ENCODE results near the gene GTF2A1.

The GTF2A1 gene

DNA sequence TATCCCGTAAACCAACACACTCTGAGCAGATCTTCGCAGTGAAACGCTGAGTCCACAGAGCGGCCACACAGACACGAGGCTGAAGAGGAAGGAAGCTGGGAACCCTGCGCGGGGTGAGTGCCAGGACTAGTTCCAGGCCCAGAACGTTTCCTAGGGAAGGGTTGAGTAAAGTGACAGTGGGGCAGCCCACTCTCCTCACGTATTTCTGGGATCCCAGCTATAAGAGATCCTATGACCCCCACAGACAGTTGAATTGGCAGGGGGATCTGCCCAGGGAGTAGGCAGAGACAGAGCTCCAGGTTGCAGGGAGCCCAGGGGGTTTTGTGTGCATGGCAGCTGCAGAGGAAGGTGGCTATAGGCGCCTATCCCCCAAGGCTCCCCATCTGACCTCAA, 51.1 kb downstream of the GTF2A1 start:
- Histone ChIP-seq H3K9ac (ENCODE audit: low read length in 5 of 5) (peak overlapping the region; percentile 43 to 89 (median 84)), H3K27me3 (ENCODE audit: control insufficient read depth in 5 of 5, insufficient read depth in 4 of 5, low read length in 5 of 5) (no peaks in the 10 kb centered on the region), H3K36me3 (ENCODE audit: control insufficient read depth in 5 of 5, insufficient read depth in 5 of 5, low read length in 5 of 5) (no peaks in the 10 kb centered on the region), H3K9me3 (ENCODE audit: control insufficient read depth in 5 of 5, low read length in 5 of 5) (no peaks in the 10 kb centered on the region), H3K27ac (ENCODE audit: low read depth, low read length) (peak overlapping the region; percentile 89), H3K4me1 (ENCODE audit: control insufficient read depth in 5 of 5, insufficient read depth in 5 of 5, low read length in 5 of 5) (peaks cover 0 to 17% (median 14%) of the 10 kb centered on the region in 5 donors), H3K4me3 (ENCODE audit: low read depth in 1 of 5, low read length in 5 of 5) (peak overlapping the region; percentile 83 to 94 (median 86))

GRCh38 chr14:81169267-81169666, 51.5 kb downstream of the GTF2A1 start:
- Histone ChIP-seq H3K9me3 (ENCODE audit: control insufficient read depth in 5 of 5, low read length in 5 of 5) (no peaks in the 10 kb centered on the region), H3K27ac (ENCODE audit: low read depth, low read length) (no peak overlapping the region), H3K4me1 (ENCODE audit: control insufficient read depth in 5 of 5, insufficient read depth in 5 of 5, low read length in 5 of 5) (peaks cover 0 to 17% (median 14%) of the 10 kb centered on the region in 5 donors), H3K27me3 (ENCODE audit: control insufficient read depth in 5 of 5, insufficient read depth in 4 of 5, low read length in 5 of 5) (no peaks in the 10 kb centered on the region), H3K4me3 (ENCODE audit: low read depth in 1 of 5, low read length in 5 of 5) (peak overlapping the region; percentile 83 to 94 (median 86)), H3K9ac (ENCODE audit: low read length in 5 of 5) (peak overlapping the region in 4 of 5 donors; percentile 75 to 89 (median 86)), H3K36me3 (ENCODE audit: control insufficient read depth in 5 of 5, insufficient read depth in 5 of 5, low read length in 5 of 5) (no peaks in the 10 kb centered on the region)

DNA sequence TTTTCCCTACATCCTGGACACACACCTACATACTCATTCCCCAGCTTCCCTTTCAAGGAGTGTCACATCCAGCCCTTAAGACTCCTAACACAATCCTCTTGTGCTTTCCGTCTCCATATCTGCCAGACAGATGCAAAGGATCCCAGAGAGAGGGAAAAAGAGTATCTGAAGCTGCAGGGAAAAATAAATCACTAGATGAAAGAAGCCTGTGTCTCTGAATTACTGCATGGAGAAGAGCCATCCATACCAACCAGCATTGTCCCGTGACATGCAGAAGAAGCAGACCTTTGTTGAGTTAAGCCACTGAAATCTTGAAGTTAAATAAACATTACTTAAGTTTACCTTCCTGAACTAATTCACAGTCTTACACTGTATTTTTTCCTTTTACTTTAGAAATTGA, 54.6 kb downstream of the GTF2A1 start:
- no peaks in the 10 kb centered on the region for H3K9me3 ChIP-seq (ENCODE audit: control insufficient read depth in 5 of 5, low read length in 5 of 5)
- no peak overlapping the region for H3K9ac ChIP-seq (ENCODE audit: low read length in 5 of 5)
- H3K36me3 ChIP-seq (ENCODE audit: control insufficient read depth in 5 of 5, insufficient read depth in 5 of 5, low read length in 5 of 5), result no peaks in the 10 kb centered on the region
- no peak overlapping the region for H3K4me3 ChIP-seq (ENCODE audit: low read depth in 1 of 5, low read length in 5 of 5)
- no peak overlapping the region for H3K27ac ChIP-seq (ENCODE audit: low read depth, low read length)
- peaks cover 0 to 17% (median 14%) of the 10 kb centered on the region in 5 donors for H3K4me1 ChIP-seq (ENCODE audit: control insufficient read depth in 5 of 5, insufficient read depth in 5 of 5, low read length in 5 of 5)
- H3K27me3 ChIP-seq (ENCODE audit: control insufficient read depth in 5 of 5, insufficient read depth in 4 of 5, low read length in 5 of 5), result no peaks in the 10 kb centered on the region

DNA sequence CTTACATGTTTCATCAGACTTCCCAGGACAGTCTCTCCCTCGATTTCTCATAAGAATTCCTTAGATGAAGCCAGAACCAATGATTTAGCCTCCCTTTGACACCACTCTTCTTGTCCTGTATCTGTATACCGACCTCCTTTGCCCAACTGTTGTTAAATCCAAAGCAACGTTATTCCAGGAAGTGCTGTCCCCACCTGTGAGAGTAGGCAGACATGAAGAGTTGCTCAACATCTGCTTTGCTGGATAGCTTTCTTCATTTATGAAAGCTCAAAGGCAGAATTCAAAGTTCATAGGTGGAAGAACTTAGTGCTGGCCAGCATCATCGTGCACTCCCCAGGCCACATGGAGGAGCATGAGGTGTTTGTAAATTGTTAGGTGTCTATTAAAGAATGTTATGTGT, 55.6 kb downstream of the GTF2A1 start:
- Histone ChIP-seq H3K4me1 (ENCODE audit: control insufficient read depth in 5 of 5, insufficient read depth in 5 of 5, low read length in 5 of 5) (peaks cover 0 to 13% (median 11%) of the 10 kb centered on the region in 5 donors), H3K9ac (ENCODE audit: low read length in 5 of 5) (no peak overlapping the region), H3K4me3 (ENCODE audit: low read depth in 1 of 5, low read length in 5 of 5) (no peak overlapping the region), H3K9me3 (ENCODE audit: control insufficient read depth in 5 of 5, low read length in 5 of 5) (no peaks in the 10 kb centered on the region), H3K27ac (ENCODE audit: low read depth, low read length) (no peak overlapping the region), H3K36me3 (ENCODE audit: control insufficient read depth in 5 of 5, insufficient read depth in 5 of 5, low read length in 5 of 5) (no peaks in the 10 kb centered on the region), H3K27me3 (ENCODE audit: control insufficient read depth in 5 of 5, insufficient read depth in 4 of 5, low read length in 5 of 5) (no peaks in the 10 kb centered on the region)

GRCh38 chr14:81164167-81164774, 56.5 kb downstream of the GTF2A1 start:
- no peak overlapping the region for H3K4me3 ChIP-seq (ENCODE audit: low read depth in 1 of 5, low read length in 5 of 5)
- no peak overlapping the region for H3K27ac ChIP-seq (ENCODE audit: low read depth, low read length)
- no peak overlapping the region for H3K9ac ChIP-seq (ENCODE audit: low read length in 5 of 5)
- peaks cover 0 to 4% (median 2%) of the 10 kb centered on the region in 5 donors for H3K4me1 ChIP-seq (ENCODE audit: control insufficient read depth in 5 of 5, insufficient read depth in 5 of 5, low read length in 5 of 5)
- H3K9me3 ChIP-seq (ENCODE audit: control insufficient read depth in 5 of 5, low read length in 5 of 5), result no peaks in the 10 kb centered on the region
- no peaks in the 10 kb centered on the region for H3K27me3 ChIP-seq (ENCODE audit: control insufficient read depth in 5 of 5, insufficient read depth in 4 of 5, low read length in 5 of 5)
- no peaks in the 10 kb centered on the region for H3K36me3 ChIP-seq (ENCODE audit: control insufficient read depth in 5 of 5, insufficient read depth in 5 of 5, low read length in 5 of 5)

DNA sequence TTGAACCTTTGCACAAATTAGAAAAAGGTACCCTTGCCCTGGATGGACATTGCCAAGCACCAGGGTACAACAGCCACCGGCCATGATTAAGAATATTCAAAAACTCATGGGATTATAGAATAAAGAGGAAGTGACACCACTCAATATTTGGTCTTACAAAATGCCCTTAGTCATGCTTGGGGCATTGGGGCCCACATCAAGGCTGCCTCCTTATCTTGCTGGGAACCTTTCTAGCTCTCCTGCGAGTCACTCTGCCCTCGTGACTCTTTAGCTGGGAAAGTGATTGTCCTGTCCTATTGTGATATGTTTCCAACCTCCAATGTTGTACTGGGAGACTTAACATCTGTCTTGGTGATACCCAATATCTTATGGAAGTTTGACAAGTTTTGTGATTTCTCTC, 57.8 kb downstream of the GTF2A1 start:
- H3K4me1 ChIP-seq (ENCODE audit: control insufficient read depth in 5 of 5, insufficient read depth in 5 of 5, low read length in 5 of 5), result peaks cover 0 to 2% (median 0%) of the 10 kb centered on the region in 5 donors
- H3K27ac ChIP-seq (ENCODE audit: low read depth, low read length), result no peak overlapping the region
- no peaks in the 10 kb centered on the region for H3K36me3 ChIP-seq (ENCODE audit: control insufficient read depth in 5 of 5, insufficient read depth in 5 of 5, low read length in 5 of 5)
- no peaks in the 10 kb centered on the region for H3K27me3 ChIP-seq (ENCODE audit: control insufficient read depth in 5 of 5, insufficient read depth in 4 of 5, low read length in 5 of 5)
- no peak overlapping the region for H3K4me3 ChIP-seq (ENCODE audit: low read depth in 1 of 5, low read length in 5 of 5)
- no peak overlapping the region for H3K9ac ChIP-seq (ENCODE audit: low read length in 5 of 5)
- H3K9me3 ChIP-seq (ENCODE audit: control insufficient read depth in 5 of 5, low read length in 5 of 5), result no peaks in the 10 kb centered on the region

DNA sequence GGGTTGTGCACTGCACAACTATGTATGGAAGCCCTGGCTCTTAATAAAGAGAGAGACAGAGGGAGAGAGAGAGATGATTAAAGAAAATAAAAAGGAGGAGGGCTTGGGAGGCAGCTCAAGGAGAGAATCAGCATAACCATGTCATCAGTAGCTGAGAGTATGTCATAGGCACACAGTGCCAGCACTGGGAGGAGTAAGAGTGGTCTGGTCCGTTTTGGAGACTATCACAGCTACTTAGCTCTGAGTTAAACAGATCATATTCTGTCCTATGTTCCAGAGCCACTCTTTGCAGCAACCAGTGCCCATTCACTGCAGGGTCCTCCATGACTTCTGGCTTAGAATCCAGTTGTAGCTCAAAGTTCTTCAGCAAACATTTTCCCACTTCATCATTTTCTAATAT, 59.0 kb downstream of the GTF2A1 start:
- Histone ChIP-seq H3K36me3 (ENCODE audit: control insufficient read depth in 5 of 5, insufficient read depth in 5 of 5, low read length in 5 of 5) (no peaks in the 10 kb centered on the region), H3K9ac (ENCODE audit: low read length in 5 of 5) (no peak overlapping the region), H3K4me1 (ENCODE audit: control insufficient read depth in 5 of 5, insufficient read depth in 5 of 5, low read length in 5 of 5) (peaks cover 0 to 2% (median 0%) of the 10 kb centered on the region in 5 donors)

DNA sequence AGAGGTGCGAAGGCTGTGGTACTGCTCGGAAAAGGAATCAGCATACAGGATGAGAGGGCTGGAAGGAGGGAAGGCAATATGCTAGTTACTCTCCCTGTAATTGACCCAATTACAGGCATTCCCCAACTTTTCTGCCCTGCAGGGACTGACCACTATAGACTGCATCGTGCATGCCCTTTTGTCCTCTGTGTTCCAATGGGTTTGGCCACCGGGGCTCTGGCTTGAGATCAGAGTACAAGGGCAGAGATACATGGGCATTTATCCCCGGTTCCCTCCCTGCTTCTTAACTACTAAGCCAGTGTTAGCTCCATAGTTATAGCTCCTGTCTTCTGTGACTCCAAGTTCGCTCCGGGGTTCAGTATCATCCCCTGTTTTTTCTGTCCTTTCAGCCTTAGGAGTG, 59.7 kb downstream of the GTF2A1 start:
- H3K9me3 ChIP-seq (ENCODE audit: control insufficient read depth in 5 of 5, low read length in 5 of 5), result no peaks in the 10 kb centered on the region
- no peak overlapping the region for H3K4me3 ChIP-seq (ENCODE audit: low read depth in 1 of 5, low read length in 5 of 5)
- H3K4me1 ChIP-seq (ENCODE audit: control insufficient read depth in 5 of 5, insufficient read depth in 5 of 5, low read length in 5 of 5), result peaks cover 0 to 2% (median 0%) of the 10 kb centered on the region in 5 donors
- no peak overlapping the region for H3K9ac ChIP-seq (ENCODE audit: low read length in 5 of 5)
- no peaks in the 10 kb centered on the region for H3K27me3 ChIP-seq (ENCODE audit: control insufficient read depth in 5 of 5, insufficient read depth in 4 of 5, low read length in 5 of 5)
- H3K27ac ChIP-seq (ENCODE audit: low read depth, low read length), result no peak overlapping the region
- no peaks in the 10 kb centered on the region for H3K36me3 ChIP-seq (ENCODE audit: control insufficient read depth in 5 of 5, insufficient read depth in 5 of 5, low read length in 5 of 5)

More for the DNA sequence above, 59.0 kb downstream of the GTF2A1 start:
- Histone ChIP-seq H3K27me3 (ENCODE audit: control insufficient read depth in 5 of 5, insufficient read depth in 4 of 5, low read length in 5 of 5) (no peaks in the 10 kb centered on the region), H3K4me3 (ENCODE audit: low read depth in 1 of 5, low read length in 5 of 5) (no peak overlapping the region), H3K9me3 (ENCODE audit: control insufficient read depth in 5 of 5, low read length in 5 of 5) (no peaks in the 10 kb centered on the region), H3K27ac (ENCODE audit: low read depth, low read length) (no peak overlapping the region)

- Histone ChIP-seq H3K27me3 (ENCODE audit: control insufficient read depth in 5 of 5, insufficient read depth in 4 of 5, low read length in 5 of 5) (no peaks in the 10 kb centered on the region), H3K4me1 (ENCODE audit: control insufficient read depth in 5 of 5, insufficient read depth in 5 of 5, low read length in 5 of 5) (no peaks in the 10 kb centered on the region), H3K9me3 (ENCODE audit: control insufficient read depth in 5 of 5, low read length in 5 of 5) (no peaks in the 10 kb centered on the region), H3K9ac (ENCODE audit: low read length in 5 of 5) (no peak overlapping the region), H3K4me3 (ENCODE audit: low read depth in 1 of 5, low read length in 5 of 5) (no peak overlapping the region), H3K27ac (ENCODE audit: low read depth, low read length) (no peak overlapping the region), H3K36me3 (ENCODE audit: control insufficient read depth in 5 of 5, insufficient read depth in 5 of 5, low read length in 5 of 5) (no peaks in the 10 kb centered on the region)
Measured at GRCh38 chr14:81157431-81157830, 63.3 kb downstream of the GTF2A1 start.

DNA sequence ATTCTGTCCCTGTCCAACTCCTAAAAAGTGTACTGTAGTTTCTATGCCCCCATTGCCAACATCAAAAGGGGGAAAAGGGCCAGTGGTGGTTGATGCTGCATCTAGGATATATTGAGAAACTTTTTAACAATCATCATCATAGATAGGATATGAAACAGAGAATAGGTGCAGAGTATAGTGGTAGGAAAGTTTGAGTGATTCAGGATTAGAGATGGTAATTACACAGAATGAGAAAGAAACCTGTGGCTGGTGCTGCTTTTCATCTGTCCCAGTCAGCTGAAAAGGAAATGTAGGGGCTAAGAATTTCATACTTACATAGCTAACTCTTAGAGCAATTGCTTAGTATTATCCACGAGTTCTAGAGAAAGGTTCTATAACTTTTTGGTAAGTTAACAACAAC, 67.6 kb downstream of the GTF2A1 start:
- H3K36me3 ChIP-seq (ENCODE audit: control insufficient read depth in 5 of 5, insufficient read depth in 5 of 5, low read length in 5 of 5), result no peaks in the 10 kb centered on the region
- H3K9me3 ChIP-seq (ENCODE audit: control insufficient read depth in 5 of 5, low read length in 5 of 5), result no peaks in the 10 kb centered on the region
- no peak overlapping the region for H3K9ac ChIP-seq (ENCODE audit: low read length in 5 of 5)
- H3K4me3 ChIP-seq (ENCODE audit: low read depth in 1 of 5, low read length in 5 of 5), result no peak overlapping the region
- no peaks in the 10 kb centered on the region for H3K4me1 ChIP-seq (ENCODE audit: control insufficient read depth in 5 of 5, insufficient read depth in 5 of 5, low read length in 5 of 5)
- no peaks in the 10 kb centered on the region for H3K27me3 ChIP-seq (ENCODE audit: control insufficient read depth in 5 of 5, insufficient read depth in 4 of 5, low read length in 5 of 5)
- H3K27ac ChIP-seq (ENCODE audit: low read depth, low read length), result no peak overlapping the region

All from subcutaneous abdominal adipose tissue (tissue), 5 donors.